ENCODE data around the gene PRRG3.
"Not testable (repeated sequence)": the region's sequence is repeated elsewhere in the genome, so short reads cannot be mapped to it uniquely, and the experiment has no call there.

Gene PRRG3

DNA sequence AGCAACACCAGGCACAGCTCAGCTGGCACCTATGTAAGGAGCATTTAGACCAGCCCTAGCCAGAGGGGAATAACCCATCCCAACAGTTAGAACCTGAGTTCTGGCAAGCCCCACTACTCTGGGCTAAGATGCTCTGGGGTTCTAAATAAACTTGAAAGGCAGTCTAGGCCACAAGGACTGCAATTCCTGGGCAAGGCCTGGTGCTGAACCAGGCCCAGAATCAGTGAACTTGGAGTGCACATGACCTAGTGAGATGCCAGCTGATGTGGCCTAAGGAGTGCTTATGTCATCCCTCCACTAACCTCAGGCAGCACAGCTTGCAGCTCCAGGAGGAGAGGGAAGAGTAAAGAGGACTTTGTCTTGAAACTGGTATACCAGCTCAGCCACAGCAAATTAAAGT, 7.6 kb upstream of the PRRG3 start:
- no peaks in the 10 kb centered on the region for H3K36me3 Mint-ChIP-seq (ENCODE audit: low read depth)
- H3K27me3 Mint-ChIP-seq (ENCODE audit: low read depth, poor library complexity) = no peaks in the 10 kb centered on the region
- no peak for DNase-seq
- H3K4me3 Mint-ChIP-seq = no peak overlapping the region
- H3K27ac Mint-ChIP-seq = no peak overlapping the region
- TF ChIP-seq, protein P1, sequence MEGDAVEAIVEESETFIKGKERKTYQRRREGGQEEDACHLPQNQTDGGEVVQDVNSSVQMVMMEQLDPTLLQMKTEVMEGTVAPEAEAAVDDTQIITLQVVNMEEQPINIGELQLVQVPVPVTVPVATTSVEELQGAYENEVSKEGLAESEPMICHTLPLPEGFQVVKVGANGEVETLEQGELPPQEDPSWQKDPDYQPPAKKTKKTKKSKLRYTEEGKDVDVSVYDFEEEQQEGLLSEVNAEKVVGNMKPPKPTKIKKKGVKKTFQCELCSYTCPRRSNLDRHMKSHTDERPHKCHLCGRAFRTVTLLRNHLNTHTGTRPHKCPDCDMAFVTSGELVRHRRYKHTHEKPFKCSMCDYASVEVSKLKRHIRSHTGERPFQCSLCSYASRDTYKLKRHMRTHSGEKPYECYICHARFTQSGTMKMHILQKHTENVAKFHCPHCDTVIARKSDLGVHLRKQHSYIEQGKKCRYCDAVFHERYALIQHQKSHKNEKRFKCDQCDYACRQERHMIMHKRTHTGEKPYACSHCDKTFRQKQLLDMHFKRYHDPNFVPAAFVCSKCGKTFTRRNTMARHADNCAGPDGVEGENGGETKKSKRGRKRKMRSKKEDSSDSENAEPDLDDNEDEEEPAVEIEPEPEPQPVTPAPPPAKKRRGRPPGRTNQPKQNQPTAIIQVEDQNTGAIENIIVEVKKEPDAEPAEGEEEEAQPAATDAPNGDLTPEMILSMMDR (IDR thresholded peaks at IDR 0.05) = no peak
- H3K4me1 Mint-ChIP-seq = no peaks in the 10 kb centered on the region
- peaks cover 22% of the 10 kb centered on the region for H3K9me3 Mint-ChIP-seq

DNA sequence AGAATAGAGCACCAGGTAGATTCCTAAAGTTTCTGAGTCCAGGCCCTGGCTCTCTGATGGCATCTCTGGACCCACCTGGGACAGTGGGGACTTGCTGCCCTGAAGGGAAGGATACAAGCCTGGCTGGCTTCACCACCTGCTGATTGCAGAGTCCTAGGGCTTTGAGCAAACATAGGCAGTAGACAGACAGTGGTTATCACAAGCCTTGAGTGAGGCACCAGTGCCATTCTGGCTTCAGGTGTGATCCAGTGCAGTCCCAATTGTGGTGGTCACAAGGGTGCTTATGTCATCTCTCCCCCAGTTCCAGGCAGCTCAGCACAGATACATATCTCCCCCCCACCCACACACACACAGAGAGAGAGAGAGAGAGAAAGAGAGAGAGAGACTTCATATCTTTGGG, 6.6 kb upstream of the PRRG3 start:
- no peak for DNase-seq
- H3K27me3 Mint-ChIP-seq (ENCODE audit: low read depth, poor library complexity) = peaks cover 8% of the 10 kb centered on the region
- no peak overlapping the region for H3K27ac Mint-ChIP-seq
- no peaks in the 10 kb centered on the region for H3K36me3 Mint-ChIP-seq (ENCODE audit: low read depth)
- peaks cover 28% of the 10 kb centered on the region for H3K9me3 Mint-ChIP-seq
- TF ChIP-seq, protein P1 (IDR thresholded peaks at IDR 0.05) = no peak
- H3K4me1 Mint-ChIP-seq = no peaks in the 10 kb centered on the region
- no peak overlapping the region for H3K4me3 Mint-ChIP-seq

DNA sequence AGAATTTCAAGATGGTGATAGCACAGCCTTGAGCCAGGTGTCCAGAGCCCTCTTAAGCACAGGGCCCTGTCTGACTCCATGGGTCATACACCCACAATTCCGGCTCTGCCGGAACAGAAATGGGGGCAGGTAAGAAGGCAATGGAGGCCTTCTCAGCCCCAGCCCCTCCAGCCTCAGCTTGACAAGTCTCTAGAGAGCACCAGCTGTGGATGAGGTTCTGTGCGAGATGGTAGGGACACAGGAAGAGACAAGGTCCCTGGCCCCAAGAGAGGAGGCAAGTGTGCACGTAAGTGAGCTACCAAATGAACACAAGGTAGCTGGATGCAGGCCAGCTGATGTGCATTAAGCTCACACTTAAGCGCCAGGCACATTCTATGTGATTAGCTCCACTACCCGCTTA, 2.4 kb upstream of the PRRG3 start:
- no peak overlapping the region for H3K4me3 Mint-ChIP-seq
- H3K9me3 Mint-ChIP-seq = peaks cover 33% of the 10 kb centered on the region
- H3K27me3 Mint-ChIP-seq (ENCODE audit: low read depth, poor library complexity) = peaks cover 32% of the 10 kb centered on the region
- DNase-seq = no peak
- peaks cover 16% of the 10 kb centered on the region for H3K4me1 Mint-ChIP-seq
- no peaks in the 10 kb centered on the region for H3K36me3 Mint-ChIP-seq (ENCODE audit: low read depth)
- H3K27ac Mint-ChIP-seq = no peak overlapping the region
- TF ChIP-seq, protein P1 (IDR thresholded peaks at IDR 0.05) = no peak

DNA sequence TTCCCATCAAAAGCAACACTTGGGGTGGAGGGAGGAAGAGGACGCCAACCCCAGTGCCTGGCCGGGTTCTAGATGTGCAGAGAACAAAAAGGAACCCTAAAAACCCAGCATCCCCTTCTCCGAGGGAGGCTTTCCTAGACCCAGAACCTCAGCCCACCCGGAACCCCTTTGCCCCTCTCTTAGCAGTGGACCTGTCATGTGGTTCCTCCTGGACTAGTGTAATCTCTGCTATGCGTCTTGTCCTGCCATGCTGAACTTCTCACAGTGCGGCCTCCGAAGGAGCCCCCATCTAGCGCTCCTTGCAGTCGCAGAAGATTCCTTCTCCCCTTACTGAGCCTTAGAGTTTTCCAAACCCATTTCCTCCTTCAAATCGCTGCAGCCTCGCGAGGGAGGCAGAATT, 1.1 kb upstream of the PRRG3 start:
- no peak for DNase-seq
- Mint-ChIP-seq H3K27ac (no peak overlapping the region), H3K9me3 (peaks cover 39% of the 10 kb centered on the region), H3K36me3 (ENCODE audit: low read depth) (no peaks in the 10 kb centered on the region), H3K4me3 (peak overlapping the region; percentile 36), H3K27me3 (ENCODE audit: low read depth, poor library complexity) (peaks cover 35% of the 10 kb centered on the region), H3K4me1 (peaks cover 16% of the 10 kb centered on the region)
- TF ChIP-seq, protein P1 (IDR thresholded peaks at IDR 0.05) = no peak

DNA sequence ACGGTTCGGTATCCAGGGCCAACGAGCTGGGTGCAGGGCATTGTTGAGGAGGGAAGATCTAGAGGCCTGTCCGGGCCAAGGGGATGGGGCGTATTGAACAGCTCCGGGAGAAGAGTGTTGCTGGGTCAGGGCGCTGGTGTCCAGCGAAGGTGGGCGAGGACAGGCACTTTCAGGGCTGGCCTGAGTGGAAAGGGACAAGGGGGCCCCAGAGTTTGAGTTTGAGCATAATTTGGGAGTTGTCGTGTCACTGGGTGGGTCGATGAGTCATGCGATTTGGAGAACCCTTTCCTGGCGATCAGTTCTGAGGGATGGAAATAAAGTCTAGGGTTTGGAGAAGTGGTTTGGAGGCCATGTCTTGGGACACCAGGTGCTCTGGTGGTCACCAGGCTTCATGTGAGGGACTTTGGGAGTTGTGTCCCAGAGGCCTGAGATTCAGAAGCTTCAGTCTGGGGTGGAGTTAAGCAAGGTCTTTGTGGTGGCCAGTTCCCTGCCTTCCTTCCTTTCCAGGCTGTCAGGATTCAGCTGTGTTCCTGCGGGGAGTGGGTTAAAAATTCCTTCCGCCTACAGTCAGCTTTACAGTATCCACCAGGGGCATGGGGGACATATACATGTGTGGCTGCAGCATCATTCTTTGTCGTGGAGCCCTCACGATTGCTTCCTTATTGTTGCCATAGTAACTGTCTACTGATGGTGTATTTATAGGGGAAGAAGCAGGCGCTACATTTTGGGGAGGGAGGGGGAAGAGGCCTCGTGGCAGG, 504 bp downstream of the PRRG3 start:
- Mint-ChIP-seq H3K27me3 (ENCODE audit: low read depth, poor library complexity) (peaks cover 35% of the 10 kb centered on the region), H3K4me3 (peak overlapping the region; percentile 84), H3K4me1 (peaks cover 16% of the 10 kb centered on the region), H3K9me3 (peaks cover 47% of the 10 kb centered on the region), H3K27ac (no peak overlapping the region), H3K36me3 (ENCODE audit: low read depth) (no peaks in the 10 kb centered on the region)
- TF ChIP-seq, protein P1 (IDR thresholded peaks at IDR 0.05) = no peak
- no peak for DNase-seq

DNA sequence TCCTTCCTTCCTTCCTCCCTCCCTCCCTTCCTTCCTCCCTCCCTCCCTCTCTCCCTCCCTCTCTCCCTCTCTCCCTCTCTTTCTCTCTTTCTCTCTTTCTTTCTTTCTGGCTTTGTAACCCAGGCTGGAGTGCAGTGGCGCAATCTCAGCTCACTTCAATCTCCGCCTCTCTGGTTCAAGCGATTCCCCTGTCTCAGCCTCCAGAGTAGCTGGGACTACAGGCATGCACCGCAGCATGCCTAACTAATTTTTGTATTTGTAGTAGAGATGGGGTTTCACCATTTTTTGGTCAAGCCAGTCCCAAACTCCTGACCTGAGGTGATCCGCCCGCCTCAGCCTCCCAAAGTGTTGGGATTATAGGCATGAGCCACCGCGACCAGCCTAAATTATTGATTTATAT, 1.8 kb downstream of the PRRG3 start:
- not testable (repeated sequence) for DNase-seq, H3K27ac Mint-ChIP-seq
- peaks cover 16% of the 10 kb centered on the region for H3K4me1 Mint-ChIP-seq

More for the DNA sequence above, 1.8 kb downstream of the PRRG3 start:
- H3K36me3 Mint-ChIP-seq (ENCODE audit: low read depth); H3K4me3 Mint-ChIP-seq: not testable (repeated sequence)
- Mint-ChIP-seq H3K27me3 (ENCODE audit: low read depth, poor library complexity) (peaks cover 35% of the 10 kb centered on the region), H3K9me3 (peaks cover 49% of the 10 kb centered on the region)

Measured in nephron progenitor cell (in vitro differentiated cells).